H1 (cell line): Measurements from ENCODE around the gene TNRC6A. TPM values are rescaled to one million over a fixed set of nuclear protein-coding genes. Genes with fewer than 3 reads are reported as not detected.

Experiments used
- CTCF ChIA-PET: fragments of 300-600 bp; sonication (Branson Sonifier 250); formaldehyde crosslinking; loops from one replicate; lab custom pipeline; 2021; ENCODE audit not compliant: partially characterized antibody; lab: Charles Lee
- POLR2A ChIA-PET: fragments of 300-600 bp; sonication (Branson Sonifier 250); formaldehyde crosslinking; loops from one replicate; lab custom pipeline; 2021; ENCODE audit warnings: inconsistent platforms; ENCODE audit not compliant: partially characterized antibody; lab: Charles Lee
- DNase-seq, 2 experiments: peaks; one replicate each; pipeline versions ENCODE4 v3.0.0 to v3.0.0-alpha.2; 2010 to 2022; ENCODE audit warnings: low spot score in 2 of 2, low read depth in 1 of 2, mixed read lengths in 1 of 2
- FAIRE-seq: peaks from 2 replicates; lab custom pipeline; 2011; peaks lifted over from hg19 to GRCh38; lab: Jason Lieb, UNC
- H2AFZ ChIP-seq: 2 replicates; pipeline ENCODE4 v1.8.1; 2012; ENCODE audit warnings: low read length, inconsistent platforms
- H2AK5ac ChIP-seq: 2 replicates; pipeline ENCODE4 v1.6.1; 2013; ENCODE audit warnings: low read depth, low read length
- H2BK120ac ChIP-seq: replicated peaks from 2 replicates; pipeline ENCODE3; 2013; ENCODE audit warnings: low read depth, low read length, inconsistent platforms
- H2BK12ac ChIP-seq: 2 replicates; pipeline ENCODE4 v1.6.1; 2013; ENCODE audit warnings: low read depth, low read length
- H2BK15ac ChIP-seq: 2 replicates; pipeline ENCODE4 v1.6.1; 2013; ENCODE audit warnings: low read length
- H2BK20ac ChIP-seq: 2 replicates; pipeline ENCODE4 v1.6.1; 2013; ENCODE audit warnings: low read length
- H2BK5ac ChIP-seq: 2 replicates; pipeline ENCODE4 v1.6.1; 2013; ENCODE audit warnings: low read depth, low read length
- H3K14ac ChIP-seq: 2 replicates; pipeline ENCODE4 v1.6.1; 2013; ENCODE audit warnings: inconsistent platforms; ENCODE audit not compliant: insufficient read length
- H3K18ac ChIP-seq: 2 replicates; pipeline ENCODE4 v1.6.1; 2013; ENCODE audit warnings: low read length; ENCODE audit errors: extremely low read depth
- H3K23ac ChIP-seq: 2 replicates; pipeline ENCODE4 v1.6.1; 2013; ENCODE audit warnings: inconsistent platforms; ENCODE audit not compliant: insufficient read length
- H3K23me2 ChIP-seq: 2 replicates; pipeline ENCODE4 v1.6.1; 2013; ENCODE audit warnings: low read depth, low read length
- H3K27ac ChIP-seq: 2 replicates; pipeline ENCODE4 v1.6.1; 2011; ENCODE audit warnings: low read depth, low read length, inconsistent platforms
- H3K27me3 ChIP-seq, 4 experiments: replicated peaks in 1 of 4; 1 replicate in 1 of 4; 2 replicates in 3 of 4; pipeline versions ENCODE4 v1.6.1 to v1.8.1; 2011 to 2013; ENCODE audit warnings: low read length in 3 of 4, mild to moderate bottlenecking in 3 of 4, inconsistent platforms in 2 of 4, mixed read lengths in 2 of 4, moderate library complexity in 1 of 4; ENCODE audit not compliant: control insufficient read depth in 3 of 4, insufficient read depth in 3 of 4; ENCODE audit errors: extremely low read depth in 1 of 4
- H3K36me3 ChIP-seq, 4 experiments: 2 replicates each; pipeline versions ENCODE4 v1.6.1 to v1.8.1; 2011 to 2013; ENCODE audit warnings: mild to moderate bottlenecking in 4 of 4, low read length in 3 of 4, moderate library complexity in 2 of 4, control low read depth in 1 of 4, inconsistent platforms in 1 of 4; ENCODE audit not compliant: insufficient read depth in 4 of 4, control insufficient read depth in 2 of 4
- H3K4ac ChIP-seq: replicated peaks from 2 replicates; pipeline ENCODE3; 2013; ENCODE audit warnings: low read length, low read depth, mixed read lengths, inconsistent platforms; ENCODE audit not compliant: insufficient read length
- H3K4me1 ChIP-seq, 4 experiments: replicated peaks in 1 of 4; 1 replicate in 1 of 4; 2 replicates in 3 of 4; pipeline versions ENCODE4 v1.6.1 to v1.8.1; 2011 to 2013; ENCODE audit warnings: low read length in 3 of 4, inconsistent platforms in 2 of 4, mixed read lengths in 1 of 4; ENCODE audit not compliant: insufficient read depth in 4 of 4, control insufficient read depth in 3 of 4
- H3K4me2 ChIP-seq, 2 experiments: 2 replicates each; pipeline versions ENCODE4 v1.6.1 to v1.8.1; 2011 to 2013; ENCODE audit warnings: low read depth in 2 of 2, low read length in 2 of 2, control low read depth in 1 of 2, inconsistent platforms in 1 of 2, mild to moderate bottlenecking in 1 of 2; ENCODE audit not compliant: insufficient read depth in 1 of 2
- H3K4me3 ChIP-seq, 4 experiments: fragments of 200-600, 300-600 bp in 1 of 4; sonication (generic), shearing (Covaris generic), sonication (Bioruptor Twin) in 1 of 4; 2 replicates each; pipeline versions ENCODE4 v1.5.1 to v1.8.1; 2011 to 2016; ENCODE audit warnings: low read length in 4 of 4, low read depth in 3 of 4, control low read depth in 2 of 4, inconsistent platforms in 2 of 4, mild to moderate bottlenecking in 2 of 4, mixed read lengths in 1 of 4, moderate library complexity in 1 of 4; ENCODE audit not compliant: insufficient read depth in 2 of 4; ENCODE audit errors: extremely low read depth in 1 of 4
- H3K56ac ChIP-seq: replicated peaks from 2 replicates; pipeline ENCODE3; 2013; ENCODE audit warnings: low read depth, mild to moderate bottlenecking, mixed read lengths, low read length, inconsistent platforms; ENCODE audit not compliant: insufficient read length
- H3K79me1 ChIP-seq: 2 replicates; pipeline ENCODE4 v1.6.1; 2013; ENCODE audit warnings: low read depth, low read length, control low read depth
- H3K79me2 ChIP-seq, 2 experiments: 2 replicates each; pipeline versions ENCODE4 v1.6.1 to v1.8.1; 2012 to 2013; ENCODE audit warnings: low read length in 2 of 2, mild to moderate bottlenecking in 2 of 2, inconsistent platforms in 1 of 2; ENCODE audit not compliant: insufficient read depth in 2 of 2, control insufficient read depth in 1 of 2
- H3K9ac ChIP-seq, 4 experiments: replicated peaks in 1 of 4; 1 replicate in 1 of 4; 2 replicates in 3 of 4; pipeline versions ENCODE4 v1.6.1 to v1.8.1; 2011 to 2013; ENCODE audit warnings: low read depth in 3 of 4, low read length in 3 of 4, control low read depth in 2 of 4, mild to moderate bottlenecking in 2 of 4, moderate library complexity in 2 of 4, inconsistent platforms in 1 of 4; ENCODE audit errors: extremely low read depth in 1 of 4
- H3K9me3 ChIP-seq, 2 experiments: 2 replicates each; pipeline versions ENCODE4 v1.6.1 to v1.8.1; 2012 to 2013; ENCODE audit warnings: mild to moderate bottlenecking in 2 of 2, moderate library complexity in 2 of 2, control low read depth in 1 of 2, inconsistent platforms in 1 of 2, low read depth in 1 of 2, low read length in 1 of 2, mixed read lengths in 1 of 2; ENCODE audit not compliant: insufficient read depth in 2 of 2
- H4K20me1 ChIP-seq, 2 experiments: replicated peaks in 1 of 2; 2 replicates each; pipeline versions ENCODE3 to v1.8.1; 2011 to 2013; ENCODE audit warnings: inconsistent platforms in 2 of 2, low read length in 2 of 2, mild to moderate bottlenecking in 1 of 2; ENCODE audit not compliant: insufficient read depth in 2 of 2, control insufficient read depth in 1 of 2
- H4K5ac ChIP-seq: 2 replicates; pipeline ENCODE4 v1.6.1; 2013; ENCODE audit warnings: low read length, low read depth, mixed read lengths, inconsistent platforms; ENCODE audit not compliant: insufficient read length
- H4K8ac ChIP-seq: 2 replicates; pipeline ENCODE4 v1.8.0; 2013; ENCODE audit warnings: mild to moderate bottlenecking, moderate library complexity, low read length, inconsistent platforms; ENCODE audit not compliant: insufficient read depth; ENCODE audit errors: extremely low read depth
- H4K91ac ChIP-seq: replicated peaks from 2 replicates; pipeline ENCODE3; 2013; ENCODE audit warnings: low read length, mixed read lengths, inconsistent platforms; ENCODE audit not compliant: insufficient read length
- RAD21 ChIP-seq, 2 experiments: IDR thresholded peaks in 1 of 2; conservative IDR thresholded peaks in 1 of 2; 2 replicates each; pipeline ENCODE4 v1.6.1; 2011; ENCODE audit warnings: low read depth in 2 of 2, low read length in 2 of 2, improper control_type of control experiment in 1 of 2, inconsistent platforms in 1 of 2, mild to moderate bottlenecking in 1 of 2, moderate library complexity in 1 of 2
- RFX5 ChIP-seq: IDR thresholded peaks from 2 replicates; pipeline ENCODE4 v1.6.1; 2011; ENCODE audit warnings: low read depth, low read length, improper control_type of control experiment, borderline replicate concordance
- RXRA ChIP-seq: IDR thresholded peaks from 2 replicates; pipeline ENCODE4 v1.6.1; 2011; ENCODE audit warnings: low read depth, mild to moderate bottlenecking, low read length, moderate library complexity; ENCODE audit not compliant: insufficient read depth
- WGBS, 2 experiments: shearing (Covaris generic) in 1 of 2; methylation state at CpG; one replicate each; pipeline versions ENCODE4 v1.1.6 to v1.1.7; 2013 to 2015; ENCODE audit warnings: low lambda C conversion rate in 2 of 2, mixed read lengths in 2 of 2, inconsistent platforms in 1 of 2, low coverage in 1 of 2, missing lambda C conversion rate in 1 of 2; ENCODE audit not compliant: insufficient replicate concordance in 2 of 2, insufficient coverage in 1 of 2, insufficient read length in 1 of 2; ENCODE audit errors: extremely low coverage in 1 of 2, missing lambda C conversion rate in 1 of 2; 5-methylcytosine and 5-hydroxymethylcytosine counted together
- polyA plus RNA-seq, 7 experiments: library from polyadenylated mRNA; depleted of rRNA in 3 of 7; stranded (reverse) in 5 of 7; unstranded in 2 of 7; fragments of >200 nt in 5 of 7; fragments of 200-250 nt in 2 of 7; gene quantifications; 1 replicate in 5 of 7; 2 replicates in 1 of 7; 4 replicates in 1 of 7; pipeline versions ENCODE4 v1.2.1 to v1.2.3, GENCODE V29; 2011 to 2013; ENCODE audit warnings: missing spikeins in 2 of 7, mixed read lengths in 2 of 7
- total RNA-seq: library from RNA; stranded (reverse); fragmentation: NEBNext Ultra II Directional; extraction: Animal tissue kit (Norgen Biotek cat#: 25700); gene quantifications from 2 replicates; pipeline ENCODE4 v1.2.1, GENCODE V29; 2021
- TF ChIP-seq, protein P1 (sequence below), 3 experiments: IDR thresholded peaks; 1 replicate in 2 of 3; 2 replicates in 1 of 3; pipeline versions ENCODE4 v1.5.1 to v1.6.1; 2011; ENCODE audit warnings: low read length in 3 of 3, mild to moderate bottlenecking in 3 of 3, inconsistent platforms in 2 of 3, low read depth in 1 of 3, moderate library complexity in 1 of 3; ENCODE audit not compliant: insufficient read depth in 1 of 3; ENCODE audit errors: control extremely low read depth in 1 of 3

Gene TNRC6A
- total and polyA plus RNA-seq, 2 of the 8 experiments (the other 6 are each of a cell fraction or from before 2014, with no cell fraction given), result 67.6 to 103 TPM

GRCh38 chr16:24800586-24800985, 71.1 kb downstream of the TNRC6A start:
- no peak overlapping the region for H4K91ac ChIP-seq
- H3K4me1 ChIP-seq, result no peaks in the 10 kb centered on the region; a peak in 1 of 7 replicates
- 87% methylated on average over 4 of the region's 4 CpGs; no CpG with 5 or more reads in 1 of the 2 experiments for WGBS, 2 experiments
- no peak overlapping the region for H3K14ac ChIP-seq
- H3K18ac ChIP-seq, result no peak overlapping the region
- H2BK120ac ChIP-seq, result no peak overlapping the region
- H2BK12ac ChIP-seq, result no peak overlapping the region
- no peak for FAIRE-seq
- no peak overlapping the region for H3K4me2 ChIP-seq
- no peak overlapping the region for H2BK15ac ChIP-seq
- H3K9ac ChIP-seq, result no peak overlapping the region
- H2AFZ ChIP-seq, result no peak overlapping the region
- H3K9me3 ChIP-seq, result no peaks in the 10 kb centered on the region
- no peaks in the 10 kb centered on the region for H3K23me2 ChIP-seq
- TF ChIP-seq RAD21 (IDR thresholded peaks at IDR 0.05 in 1 of 2, conservative IDR thresholded peaks at IDR 0.05 in 1 of 2; ENCODE audit: low read depth in 2 of 2, low read length in 2 of 2) (peak in 1 of 2 experiments; percentile 2; a peak in 1 of 4 replicates), RFX5 (no peak), RXRA (no peak)
- TF ChIP-seq, protein P1, sequence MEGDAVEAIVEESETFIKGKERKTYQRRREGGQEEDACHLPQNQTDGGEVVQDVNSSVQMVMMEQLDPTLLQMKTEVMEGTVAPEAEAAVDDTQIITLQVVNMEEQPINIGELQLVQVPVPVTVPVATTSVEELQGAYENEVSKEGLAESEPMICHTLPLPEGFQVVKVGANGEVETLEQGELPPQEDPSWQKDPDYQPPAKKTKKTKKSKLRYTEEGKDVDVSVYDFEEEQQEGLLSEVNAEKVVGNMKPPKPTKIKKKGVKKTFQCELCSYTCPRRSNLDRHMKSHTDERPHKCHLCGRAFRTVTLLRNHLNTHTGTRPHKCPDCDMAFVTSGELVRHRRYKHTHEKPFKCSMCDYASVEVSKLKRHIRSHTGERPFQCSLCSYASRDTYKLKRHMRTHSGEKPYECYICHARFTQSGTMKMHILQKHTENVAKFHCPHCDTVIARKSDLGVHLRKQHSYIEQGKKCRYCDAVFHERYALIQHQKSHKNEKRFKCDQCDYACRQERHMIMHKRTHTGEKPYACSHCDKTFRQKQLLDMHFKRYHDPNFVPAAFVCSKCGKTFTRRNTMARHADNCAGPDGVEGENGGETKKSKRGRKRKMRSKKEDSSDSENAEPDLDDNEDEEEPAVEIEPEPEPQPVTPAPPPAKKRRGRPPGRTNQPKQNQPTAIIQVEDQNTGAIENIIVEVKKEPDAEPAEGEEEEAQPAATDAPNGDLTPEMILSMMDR (IDR thresholded peaks at IDR 0.05; ENCODE audit: control extremely low read depth in 1 of 3, insufficient read depth in 1 of 3, low read depth in 1 of 3, low read length in 3 of 3), result peak in 1 of 3 experiments; percentile 20; a peak in 1 of 4 replicates
- H3K79me2 ChIP-seq, result 0 out of 4 replicates have a peak, but pooled peaks cover 0 to 5% of the 10 kb centered on the region in 2 experiments
- no peak overlapping the region for H3K4me3 ChIP-seq
- H3K4ac ChIP-seq, result no peak overlapping the region
- no peaks in the 10 kb centered on the region for H3K27me3 ChIP-seq
- no peak overlapping the region for H3K27ac ChIP-seq
- peaks cover 47 to 98% (median 89%) of the 10 kb centered on the region in 4 experiments for H3K36me3 ChIP-seq
- ChIA-PET CTCF (interaction anchor here (0.7 to 1.3 kb wide), 5 partner anchors 10 to 222 kb away, joined by 3 to 4 read pairs (median 3); no protein-coding TSS in a partner anchor), POLR2A (interaction anchor here (0.6 to 1.0 kb wide), 4 partner anchors 9 to 152 kb away, joined by 3 read pairs; no protein-coding TSS in a partner anchor)
- no peak for DNase-seq
- H4K20me1 ChIP-seq, result peaks cover 0 to 11% of the 10 kb centered on the region in 2 experiments
- no peak overlapping the region for H4K5ac ChIP-seq
- no peak overlapping the region for H2AK5ac ChIP-seq
- no peak overlapping the region for H2BK20ac ChIP-seq
- H3K56ac ChIP-seq, result no peak overlapping the region
- no peaks in the 10 kb centered on the region for H3K79me1 ChIP-seq
- no peak overlapping the region for H3K23ac ChIP-seq
- H4K8ac ChIP-seq, result no peak overlapping the region
- no peak overlapping the region for H2BK5ac ChIP-seq
